NCI-H2081 treated with DMSO at 0.1 percent for 48 hours (cell line): ENCODE measurements around the gene FCN2.

Experiments used
- DNase-seq: peaks from one replicate; lab custom pipeline; 2025; lab: John Stamatoyannopoulos, UW

Gene FCN2

GRCh38 chr9:134912126-134912840, 31.7 kb downstream of the FCN2 start:
- no peak for DNase-seq

GRCh38 chr9:134913041-134913712, 32.6 kb downstream of the FCN2 start:
- no peak for DNase-seq

DNA sequence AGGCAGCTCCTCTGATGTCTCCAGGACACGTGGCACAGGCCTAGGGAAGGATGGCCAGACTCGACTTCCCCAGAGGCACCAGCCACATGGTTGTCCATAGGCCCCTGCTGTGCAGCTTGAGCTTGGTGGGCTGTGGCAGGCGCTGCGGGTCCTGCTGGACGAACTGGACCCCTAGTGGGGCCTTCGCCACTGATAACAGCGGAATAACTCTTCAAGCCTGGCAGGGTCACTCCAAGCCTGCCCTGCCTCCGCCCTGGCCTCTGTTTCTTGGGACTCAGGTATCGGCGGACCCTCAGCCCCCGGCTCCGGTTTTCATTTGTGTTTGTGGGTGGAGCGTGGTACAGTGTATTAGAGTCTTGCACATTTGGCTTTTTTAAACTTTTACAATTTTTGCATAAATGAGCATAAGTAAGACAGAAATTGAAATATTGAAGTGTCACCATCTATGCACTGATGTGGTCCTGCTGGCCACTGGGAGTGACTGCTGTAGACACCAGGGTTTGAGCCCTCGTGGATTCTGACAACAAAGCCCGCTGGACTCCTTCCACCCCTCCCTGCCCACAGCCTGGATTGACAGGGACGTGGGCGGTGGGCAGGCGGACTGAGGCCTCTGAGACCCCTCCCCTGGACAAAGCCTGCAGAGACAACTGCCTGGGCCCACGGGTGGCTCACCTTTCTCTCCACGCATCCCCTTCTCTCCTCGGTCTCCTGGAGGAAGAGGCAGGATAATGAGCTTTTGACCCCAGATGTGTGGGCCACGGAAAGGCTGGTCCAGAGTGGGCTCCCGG, 33.3 kb downstream of the FCN2 start:
- no peak for DNase-seq

- no peak for DNase-seq
Measured at GRCh38 chr9:134914501-134914834, 33.9 kb downstream of the FCN2 start.

DNA sequence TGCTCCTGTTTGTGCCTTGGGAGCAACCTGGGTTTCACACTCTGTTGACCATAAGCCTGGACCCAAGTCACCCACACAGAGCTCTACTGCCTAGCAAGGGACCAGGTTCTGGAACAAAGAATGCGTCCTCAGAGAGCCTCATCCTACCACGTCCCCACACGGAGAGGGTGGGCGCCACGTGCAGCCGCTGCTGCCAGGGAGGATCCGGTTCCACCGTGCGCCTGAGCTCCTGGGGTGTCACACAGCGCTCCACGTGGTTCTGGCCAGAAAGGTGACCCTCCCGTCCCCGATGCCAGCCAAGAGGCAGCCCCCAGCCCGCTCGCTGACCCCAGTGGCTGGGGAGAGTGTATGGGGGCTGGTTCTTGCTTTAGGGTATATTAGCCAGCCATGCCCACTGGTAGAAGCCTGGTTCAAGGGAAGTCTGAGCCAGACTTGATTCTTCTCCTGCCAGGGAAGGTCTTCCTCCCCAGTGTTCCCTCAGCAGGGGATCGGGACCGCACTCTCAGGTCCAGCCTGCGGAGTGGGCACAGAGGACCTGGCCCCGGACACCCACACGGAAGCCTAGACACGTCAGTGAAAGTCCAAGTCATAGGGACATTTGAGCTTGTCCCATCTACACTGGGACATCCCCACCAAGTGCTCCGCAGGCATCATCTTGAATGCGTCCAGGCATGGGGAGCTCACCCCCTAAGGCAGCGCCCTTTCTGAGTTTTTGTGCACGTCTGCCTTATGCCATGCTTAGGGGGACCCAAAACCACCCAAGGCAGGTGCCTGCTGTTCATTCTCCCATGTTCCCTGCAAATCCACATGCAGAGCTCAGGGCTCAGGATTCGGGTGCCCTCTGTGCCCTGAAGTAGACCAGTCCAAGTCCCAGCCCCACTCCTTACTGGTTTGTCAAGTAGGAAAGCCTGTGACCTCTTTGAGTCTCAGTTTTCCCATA, 34.7 kb downstream of the FCN2 start:
- no peak for DNase-seq

GRCh38 chr9:134916161-134916665, 35.6 kb downstream of the FCN2 start:
- DNase-seq: no peak

- DNase-seq: no peak
Measured at GRCh38 chr9:134917431-134918373, 37.1 kb downstream of the FCN2 start, which contains the start of gene FCN1. Gene FCN1, minus strand, starts transcription at chr9:134917912. Its CDS starts 41 bp downstream, at chr9:134917871.

DNA sequence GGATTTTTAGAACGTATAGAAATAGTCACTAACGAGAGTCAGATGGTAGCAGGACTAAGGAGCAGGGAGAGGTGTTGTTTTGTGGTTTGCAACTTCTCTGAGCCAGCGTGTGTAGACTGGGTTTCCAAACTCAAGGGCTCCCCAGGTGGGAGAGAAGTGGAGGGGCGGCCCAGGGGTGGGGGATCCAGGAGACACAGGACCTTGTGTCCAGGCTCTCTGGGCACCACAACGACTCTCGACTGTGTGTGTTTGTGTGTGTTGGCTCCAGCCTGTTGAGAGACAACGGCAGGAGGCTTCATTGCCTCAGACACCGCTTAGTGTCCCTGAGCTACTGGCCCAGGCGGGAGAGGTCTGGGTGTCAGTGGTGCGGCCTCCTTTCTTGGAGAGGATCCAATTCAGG, 38.0 kb downstream of the FCN2 start:
- no peak for DNase-seq

- no peak for DNase-seq
Measured at GRCh38 chr9:134919303-134919702, 38.7 kb downstream of the FCN2 start.

DNA sequence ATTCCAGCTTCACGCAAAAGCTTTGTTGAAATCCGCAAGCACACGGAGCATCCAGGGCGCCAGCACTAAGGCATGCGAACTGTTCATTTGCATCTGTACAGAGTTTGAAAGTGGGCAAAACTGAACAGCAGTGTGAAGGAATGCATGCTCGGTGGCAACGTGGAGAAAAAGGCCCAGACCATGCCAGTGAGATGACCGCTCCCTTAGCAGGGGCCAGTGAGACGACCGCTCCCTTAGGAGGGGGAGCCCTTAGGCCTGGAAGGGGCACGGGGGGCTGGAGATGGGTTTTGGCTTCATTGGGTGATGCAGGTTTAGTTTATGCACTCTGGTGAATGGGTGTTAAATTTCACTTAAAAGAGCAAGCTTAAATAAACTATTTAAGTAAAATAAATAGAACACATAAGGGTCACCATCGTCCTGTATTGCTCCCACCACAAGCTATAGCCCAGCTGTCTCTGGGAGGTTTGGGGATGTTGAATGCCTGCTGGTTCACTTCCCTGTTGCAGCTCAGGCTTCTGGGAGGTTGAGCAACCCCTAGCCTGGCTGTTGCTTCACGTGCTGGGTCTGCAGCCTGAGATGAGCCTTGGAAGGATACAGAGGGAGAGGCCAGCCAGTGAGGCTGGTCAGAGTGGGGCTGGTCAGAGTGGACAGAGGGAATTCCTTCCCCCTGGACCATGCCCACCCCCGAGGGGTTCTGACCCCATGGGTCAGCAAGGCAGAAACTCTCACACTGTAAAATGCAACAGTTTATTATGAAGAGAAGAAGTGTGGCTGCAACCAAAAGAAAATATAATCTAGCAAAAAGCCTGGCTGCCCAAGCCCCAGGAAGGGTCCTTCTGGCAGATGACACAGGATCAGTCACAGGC, 41.7 kb downstream of the FCN2 start:
- DNase-seq: no peak

GRCh38 chr9:134922932-134923240, 42.3 kb downstream of the FCN2 start:
- no peak for DNase-seq

DNA sequence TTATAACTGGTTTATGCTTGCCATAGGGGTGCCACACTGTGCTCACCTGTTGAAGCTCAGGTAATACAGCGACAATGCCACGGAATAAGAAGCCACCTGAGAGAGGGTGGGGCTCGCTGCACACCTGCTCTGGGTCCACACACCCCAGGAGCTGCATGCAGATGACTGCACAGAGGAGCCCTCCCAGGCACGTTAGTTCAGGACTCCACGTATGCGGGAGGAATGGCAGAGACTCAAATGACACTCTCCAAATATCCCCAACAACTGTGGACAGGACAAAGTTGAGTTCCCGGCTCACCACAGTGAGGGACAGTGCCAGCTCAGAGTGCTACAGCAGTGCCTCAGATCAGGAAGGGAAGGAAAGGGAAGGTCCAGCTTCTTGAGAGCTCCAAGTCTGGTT, 42.9 kb downstream of the FCN2 start:
- DNase-seq: no peak

- no peak for DNase-seq
Measured at GRCh38 chr9:134925011-134925511, 44.5 kb downstream of the FCN2 start.

DNA sequence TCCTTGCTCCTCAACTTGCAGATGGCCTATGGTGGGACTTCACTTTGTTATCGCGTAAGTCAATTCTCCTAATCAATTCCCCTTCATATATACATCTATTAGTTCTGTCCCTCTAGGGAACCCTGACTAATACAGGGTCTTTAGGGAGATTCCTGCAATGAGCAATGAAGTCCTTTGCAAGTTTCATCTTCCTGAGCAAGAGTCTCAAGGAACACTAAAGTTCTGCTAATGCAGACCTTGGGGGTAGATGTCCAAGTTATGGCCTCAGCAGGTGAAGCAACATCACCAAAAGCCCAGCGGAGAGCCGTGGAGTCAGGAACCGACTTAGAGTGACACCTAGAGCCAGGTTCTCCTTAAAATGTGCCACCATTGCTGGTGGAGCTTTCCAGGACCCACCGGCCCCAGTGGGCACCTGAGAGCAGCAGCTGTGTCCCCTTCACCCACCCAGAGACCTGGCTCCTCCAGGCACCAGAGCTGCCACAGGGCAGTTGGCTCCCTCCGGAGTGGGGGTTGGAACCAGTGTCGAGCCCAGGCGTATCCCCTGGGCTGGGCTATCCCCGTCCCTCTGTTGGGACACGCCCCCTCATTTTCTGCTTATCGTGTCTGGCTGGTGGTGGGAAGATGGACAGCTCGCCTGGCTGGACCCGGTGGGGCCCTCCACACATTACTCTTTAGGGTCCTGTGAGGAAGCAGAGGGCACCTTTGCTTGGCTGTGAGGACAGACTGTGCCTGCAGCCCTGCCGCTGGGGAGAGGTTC, 48.0 kb downstream of the FCN2 start:
- DNase-seq: no peak

- DNase-seq: no peak
Measured at GRCh38 chr9:134929193-134930158, 48.9 kb downstream of the FCN2 start.

DNA sequence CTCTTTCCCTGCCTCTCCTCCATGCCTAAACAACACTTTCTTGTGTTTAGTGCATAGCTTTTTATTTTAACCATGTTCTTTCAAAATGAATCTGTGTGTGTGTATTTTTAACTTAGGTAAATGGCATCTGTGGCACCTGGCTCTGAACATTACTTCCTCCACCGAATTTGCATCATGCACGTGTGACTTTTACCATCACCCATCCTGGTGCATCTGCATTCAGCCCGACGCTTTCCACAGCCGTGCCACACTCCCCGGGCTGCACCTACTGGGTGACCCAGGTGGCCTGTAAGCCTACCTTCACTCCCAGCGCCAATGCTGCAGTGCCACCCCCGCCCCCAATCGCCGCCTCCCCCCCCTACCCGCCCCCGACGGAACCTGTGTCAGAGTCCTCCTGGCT, 49.8 kb downstream of the FCN2 start:
- no peak for DNase-seq

DNA sequence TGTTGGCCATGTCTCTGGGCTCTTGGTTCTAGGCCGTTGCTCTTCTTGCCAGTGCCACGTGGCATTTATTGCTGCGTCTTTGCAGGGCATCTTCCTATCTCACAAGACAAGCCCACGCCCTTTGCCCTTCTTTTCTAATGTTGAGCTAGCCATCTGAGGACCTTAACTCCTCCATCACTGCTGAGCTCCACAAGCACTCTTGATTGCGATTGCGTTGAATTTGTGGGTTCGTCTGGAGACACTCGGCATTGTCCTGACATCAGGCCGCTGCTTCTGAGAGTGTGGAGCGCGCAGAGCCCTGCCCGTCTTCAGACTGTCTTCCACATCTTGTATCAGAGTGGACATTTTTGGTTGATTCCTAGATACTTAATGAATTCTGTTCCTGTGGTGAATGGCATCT, 51.6 kb downstream of the FCN2 start:
- DNase-seq: no peak

DNA sequence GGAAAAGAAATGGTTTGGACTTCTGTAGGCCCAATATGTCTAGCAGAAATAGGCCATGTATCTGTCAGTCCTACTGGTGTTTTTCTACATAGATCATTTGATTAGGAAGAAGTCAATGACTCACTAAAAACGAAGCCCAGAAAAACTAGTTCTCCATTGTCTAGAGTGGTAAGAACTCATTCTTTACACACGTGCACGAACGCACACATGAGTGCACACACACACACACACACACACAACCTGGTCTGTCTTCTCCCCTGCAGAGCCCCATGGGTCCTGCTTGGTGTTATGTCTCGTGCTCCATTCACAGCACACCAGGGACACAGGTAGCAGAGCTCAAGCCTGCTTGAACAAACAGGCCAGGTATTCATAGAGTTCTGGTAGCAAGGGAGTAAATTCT, 52.0 kb downstream of the FCN2 start:
- DNase-seq: no peak
